ENCODE results near the gene ZBTB7C.

DNA sequence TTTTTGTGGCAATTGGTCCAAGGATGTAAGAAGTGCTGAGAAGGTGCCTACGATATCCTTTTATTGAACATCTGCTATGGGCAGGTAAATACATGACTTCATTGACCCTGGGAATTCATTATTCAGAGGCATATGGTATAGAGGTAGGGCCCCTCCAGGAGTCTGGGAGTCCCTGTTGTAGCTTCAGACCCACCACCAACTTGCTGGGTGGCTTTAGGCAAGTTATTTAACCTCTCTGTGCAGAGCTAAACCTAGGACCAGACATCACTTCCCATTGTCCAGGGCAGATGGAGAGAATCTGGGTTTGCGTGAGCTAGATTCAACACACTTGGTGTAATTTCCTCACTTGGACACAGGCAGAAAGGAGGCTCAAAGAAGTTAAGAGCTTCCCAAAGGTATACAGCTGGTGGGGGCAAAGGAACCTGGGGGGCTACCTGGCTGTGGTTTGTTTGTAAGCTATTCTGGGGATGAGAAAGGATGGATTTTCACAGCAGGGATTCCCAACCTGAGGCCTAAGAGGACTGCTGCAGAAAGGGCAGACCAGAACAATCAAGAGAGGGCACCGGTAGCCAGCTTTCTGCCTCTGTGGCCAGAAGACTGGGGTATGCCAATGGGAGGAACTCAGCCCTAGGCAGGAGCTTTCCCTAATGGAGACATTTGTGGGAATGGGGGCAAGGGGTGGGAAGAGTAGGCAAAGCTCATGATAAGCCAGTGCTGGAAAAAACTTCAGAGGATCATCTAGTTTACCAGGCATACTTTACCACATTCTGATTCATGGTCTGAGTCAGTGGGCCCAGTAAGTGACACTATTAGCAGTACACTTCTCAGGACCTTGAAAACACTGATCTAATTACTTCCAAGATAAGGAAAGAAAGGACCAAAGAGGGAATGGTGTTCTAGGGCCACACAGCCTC, 376.1 kb downstream of the ZBTB7C start:
- TF ChIP-seq POLR2AphosphoS5 (IDR thresholded peaks at IDR 0.05) (no peak), POLR2A (IDR thresholded peaks at IDR 0.05) (no peak)
- TF ChIP-seq, protein P1, sequence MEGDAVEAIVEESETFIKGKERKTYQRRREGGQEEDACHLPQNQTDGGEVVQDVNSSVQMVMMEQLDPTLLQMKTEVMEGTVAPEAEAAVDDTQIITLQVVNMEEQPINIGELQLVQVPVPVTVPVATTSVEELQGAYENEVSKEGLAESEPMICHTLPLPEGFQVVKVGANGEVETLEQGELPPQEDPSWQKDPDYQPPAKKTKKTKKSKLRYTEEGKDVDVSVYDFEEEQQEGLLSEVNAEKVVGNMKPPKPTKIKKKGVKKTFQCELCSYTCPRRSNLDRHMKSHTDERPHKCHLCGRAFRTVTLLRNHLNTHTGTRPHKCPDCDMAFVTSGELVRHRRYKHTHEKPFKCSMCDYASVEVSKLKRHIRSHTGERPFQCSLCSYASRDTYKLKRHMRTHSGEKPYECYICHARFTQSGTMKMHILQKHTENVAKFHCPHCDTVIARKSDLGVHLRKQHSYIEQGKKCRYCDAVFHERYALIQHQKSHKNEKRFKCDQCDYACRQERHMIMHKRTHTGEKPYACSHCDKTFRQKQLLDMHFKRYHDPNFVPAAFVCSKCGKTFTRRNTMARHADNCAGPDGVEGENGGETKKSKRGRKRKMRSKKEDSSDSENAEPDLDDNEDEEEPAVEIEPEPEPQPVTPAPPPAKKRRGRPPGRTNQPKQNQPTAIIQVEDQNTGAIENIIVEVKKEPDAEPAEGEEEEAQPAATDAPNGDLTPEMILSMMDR (IDR thresholded peaks at IDR 0.05), result no peak
